ENCODE measurements around the gene ABCA12. TPM values are rescaled to one million over a fixed set of nuclear protein-coding genes. Genes with fewer than 3 reads are reported as not detected.

The ABCA12 gene
- total RNA-seq, 4 donors from 2014 or later, result not detected

DNA sequence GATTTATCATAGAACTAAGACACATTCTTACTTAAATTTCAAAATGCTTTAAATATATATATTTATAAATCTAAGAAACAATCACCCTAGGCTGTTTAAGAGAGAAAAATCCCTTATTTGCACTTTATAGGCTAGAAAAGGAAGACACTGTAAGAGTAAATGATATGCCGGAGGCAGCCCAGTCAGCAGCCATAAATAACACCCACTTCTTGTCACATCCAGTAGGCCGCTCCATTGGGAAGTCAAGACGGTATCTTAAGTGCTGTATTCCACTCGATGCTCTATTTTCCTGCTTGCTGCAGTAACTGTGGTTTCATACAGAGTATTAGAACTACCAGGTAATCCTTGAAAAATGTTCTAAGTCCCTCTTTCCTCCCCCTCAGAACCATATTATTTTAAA lies 57.9 kb downstream of the ABCA12 start:
- Histone ChIP-seq H3K4me3 (no peak overlapping the region), H3K27me3 (no peaks in the 10 kb centered on the region), H3K36me3 (no peaks in the 10 kb centered on the region), H3K27ac (replicated peaks in 1 of 4) (no peak overlapping the region), H3K9me3 (no peaks in the 10 kb centered on the region), H3K4me1 (no peaks in the 10 kb centered on the region)
- DNase-seq (ENCODE audit: extremely low spot score), result no peak
- intact Hi-C loops (cut with DNase I), result no loop called here
- TF ChIP-seq, protein P1, sequence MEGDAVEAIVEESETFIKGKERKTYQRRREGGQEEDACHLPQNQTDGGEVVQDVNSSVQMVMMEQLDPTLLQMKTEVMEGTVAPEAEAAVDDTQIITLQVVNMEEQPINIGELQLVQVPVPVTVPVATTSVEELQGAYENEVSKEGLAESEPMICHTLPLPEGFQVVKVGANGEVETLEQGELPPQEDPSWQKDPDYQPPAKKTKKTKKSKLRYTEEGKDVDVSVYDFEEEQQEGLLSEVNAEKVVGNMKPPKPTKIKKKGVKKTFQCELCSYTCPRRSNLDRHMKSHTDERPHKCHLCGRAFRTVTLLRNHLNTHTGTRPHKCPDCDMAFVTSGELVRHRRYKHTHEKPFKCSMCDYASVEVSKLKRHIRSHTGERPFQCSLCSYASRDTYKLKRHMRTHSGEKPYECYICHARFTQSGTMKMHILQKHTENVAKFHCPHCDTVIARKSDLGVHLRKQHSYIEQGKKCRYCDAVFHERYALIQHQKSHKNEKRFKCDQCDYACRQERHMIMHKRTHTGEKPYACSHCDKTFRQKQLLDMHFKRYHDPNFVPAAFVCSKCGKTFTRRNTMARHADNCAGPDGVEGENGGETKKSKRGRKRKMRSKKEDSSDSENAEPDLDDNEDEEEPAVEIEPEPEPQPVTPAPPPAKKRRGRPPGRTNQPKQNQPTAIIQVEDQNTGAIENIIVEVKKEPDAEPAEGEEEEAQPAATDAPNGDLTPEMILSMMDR (IDR thresholded peaks at IDR 0.05), result no peak
- no peak for TF ChIP-seq EP300 (IDR thresholded peaks at IDR 0.05)
- no peak for TF ChIP-seq POLR2AphosphoS5 (IDR thresholded peaks at IDR 0.05)
- no peak for TF ChIP-seq POLR2A (IDR thresholded peaks at IDR 0.05; ENCODE audit: low read depth)
- 82% methylated on average over 4 of the region's 4 CpGs for WGBS

DNA sequence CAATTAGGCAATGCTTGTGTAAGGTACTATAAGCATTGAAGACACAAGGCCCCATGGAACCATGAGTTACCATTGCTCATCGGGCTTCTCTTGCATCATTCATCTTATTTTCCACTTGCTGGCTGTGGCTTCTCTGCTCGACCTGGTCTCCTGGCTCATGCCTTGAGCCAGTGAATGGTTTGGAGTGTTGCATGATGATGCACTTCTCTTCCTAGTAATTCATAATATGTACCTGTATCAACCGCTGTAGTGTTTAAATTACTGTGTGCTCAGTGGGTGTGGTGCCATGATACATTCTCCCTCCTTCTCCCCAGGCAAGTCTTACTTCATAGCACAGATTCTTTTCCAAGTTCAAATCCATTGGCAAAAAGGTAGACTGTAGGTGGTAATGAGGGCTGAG lies 66.8 kb downstream of the ABCA12 start:
- TF ChIP-seq POLR2AphosphoS5 (IDR thresholded peaks at IDR 0.05), result no peak
- no peak for TF ChIP-seq EP300 (IDR thresholded peaks at IDR 0.05)
- TF ChIP-seq POLR2A (IDR thresholded peaks at IDR 0.05; ENCODE audit: low read depth), result no peak
- TF ChIP-seq, protein P1 (IDR thresholded peaks at IDR 0.05), result no peak
- no peaks in the 10 kb centered on the region for H3K27me3 ChIP-seq
- WGBS, result 100% methylated on average over 2 of the region's 3 CpGs
- H3K9me3 ChIP-seq, result no peaks in the 10 kb centered on the region
- no peaks in the 10 kb centered on the region for H3K36me3 ChIP-seq
- intact Hi-C loops (cut with DNase I), result no loop called here
- H3K4me3 ChIP-seq, result no peak overlapping the region
- no peak overlapping the region for H3K27ac ChIP-seq (replicated peaks in 1 of 4)
- DNase-seq (ENCODE audit: extremely low spot score), result no peak
- no peaks in the 10 kb centered on the region for H3K4me1 ChIP-seq

DNA sequence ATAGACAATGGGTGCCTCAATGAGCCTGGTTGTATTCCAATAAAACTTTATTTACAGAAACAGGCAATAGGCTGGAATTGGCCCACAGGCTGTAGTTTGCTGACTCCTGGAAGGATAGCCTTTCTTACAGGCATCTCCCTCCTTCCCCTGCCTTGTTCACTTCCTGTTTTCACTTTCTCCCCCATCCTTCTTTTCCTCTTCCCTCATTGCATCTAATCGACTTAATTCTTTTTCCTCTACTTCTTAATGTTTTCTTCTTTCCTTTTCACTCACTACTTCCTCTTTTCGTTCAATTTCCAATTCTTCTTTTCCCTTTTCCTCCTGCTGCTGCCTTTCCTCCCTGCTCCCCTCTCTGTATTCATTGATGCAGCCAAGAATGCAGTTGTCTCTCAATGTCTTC lies 70.0 kb downstream of the ABCA12 start:
- 71% methylated on average over 2 of the region's 2 CpGs for WGBS
- no peak overlapping the region for H3K27ac ChIP-seq (replicated peaks in 1 of 4)
- H3K4me3 ChIP-seq, result no peak overlapping the region
- no peaks in the 10 kb centered on the region for H3K27me3 ChIP-seq
- no peaks in the 10 kb centered on the region for H3K9me3 ChIP-seq
- no peak for DNase-seq (ENCODE audit: extremely low spot score)
- no peaks in the 10 kb centered on the region for H3K36me3 ChIP-seq
- no peaks in the 10 kb centered on the region for H3K4me1 ChIP-seq
- TF ChIP-seq, protein P1 (IDR thresholded peaks at IDR 0.05), result no peak
- no peak for TF ChIP-seq POLR2AphosphoS5 (IDR thresholded peaks at IDR 0.05)
- TF ChIP-seq POLR2A (IDR thresholded peaks at IDR 0.05; ENCODE audit: low read depth), result no peak
- TF ChIP-seq EP300 (IDR thresholded peaks at IDR 0.05), result no peak
- intact Hi-C loops (cut with DNase I), result no loop called here

DNA sequence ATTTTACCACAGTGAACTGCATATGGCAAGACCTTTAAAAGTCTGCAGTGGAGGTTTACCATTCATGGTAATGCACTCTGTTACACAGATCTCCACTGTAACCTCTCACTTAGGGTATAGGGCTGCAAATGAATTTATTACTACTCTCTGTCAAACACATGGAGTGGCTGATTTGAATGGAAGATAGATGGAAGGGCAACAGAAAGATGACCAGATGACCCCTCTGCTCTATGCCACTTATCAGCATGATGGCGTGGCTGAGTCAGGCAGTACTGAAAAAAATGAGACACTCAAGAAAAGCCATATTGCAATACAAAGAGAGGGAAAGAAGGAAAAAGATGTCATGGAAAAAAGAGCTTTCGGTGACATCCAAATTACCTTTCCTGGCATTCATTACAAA lies 72.3 kb downstream of the ABCA12 start:
- Histone ChIP-seq H3K9me3 (no peaks in the 10 kb centered on the region), H3K4me1 (peaks cover 0 to under 1% (median 0%) of the 10 kb centered on the region in 4 donors), H3K27me3 (no peaks in the 10 kb centered on the region), H3K4me3 (no peak overlapping the region), H3K27ac (replicated peaks in 1 of 4) (no peak overlapping the region), H3K36me3 (no peaks in the 10 kb centered on the region)
- intact Hi-C loops (cut with DNase I), result no loop called here
- no peak for DNase-seq (ENCODE audit: extremely low spot score)
- 78% methylated on average over 2 of the region's 2 CpGs for WGBS
- no peak for TF ChIP-seq POLR2A (IDR thresholded peaks at IDR 0.05; ENCODE audit: low read depth)
- TF ChIP-seq EP300 (IDR thresholded peaks at IDR 0.05), result no peak
- TF ChIP-seq POLR2AphosphoS5 (IDR thresholded peaks at IDR 0.05), result no peak
- TF ChIP-seq, protein P1 (IDR thresholded peaks at IDR 0.05), result no peak

DNA sequence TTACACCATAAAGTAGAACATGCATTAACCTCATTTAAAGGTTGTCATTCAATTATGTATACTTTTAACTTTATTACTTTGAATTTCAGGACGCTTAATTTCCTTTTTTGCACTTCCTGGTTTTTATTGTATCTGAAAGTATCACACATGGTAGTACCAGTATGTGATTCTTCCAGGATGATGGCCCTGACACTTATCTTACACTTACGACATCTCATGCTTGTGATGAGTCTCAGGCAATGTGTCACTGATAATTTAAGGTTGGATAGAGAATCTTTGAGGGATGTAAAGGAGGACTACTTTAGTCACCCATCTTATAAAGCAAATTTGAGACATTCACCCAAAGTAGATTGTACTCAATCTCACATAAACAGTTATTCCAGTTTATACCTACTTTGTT lies 74.9 kb downstream of the ABCA12 start:
- no peak for DNase-seq (ENCODE audit: extremely low spot score)
- intact Hi-C loops (cut with DNase I), result no loop called here
- H3K27ac ChIP-seq (replicated peaks in 1 of 4), result no peak overlapping the region
- TF ChIP-seq POLR2A (IDR thresholded peaks at IDR 0.05; ENCODE audit: low read depth), result no peak
- TF ChIP-seq, protein P1 (IDR thresholded peaks at IDR 0.05), result no peak
- TF ChIP-seq EP300 (IDR thresholded peaks at IDR 0.05), result no peak
- TF ChIP-seq POLR2AphosphoS5 (IDR thresholded peaks at IDR 0.05), result no peak
- no peaks in the 10 kb centered on the region for H3K36me3 ChIP-seq
- H3K4me3 ChIP-seq, result no peak overlapping the region
- no peaks in the 10 kb centered on the region for H3K9me3 ChIP-seq
- WGBS, result 83% methylated on average over 2 of the region's 2 CpGs
- H3K4me1 ChIP-seq, result peaks cover 0 to 4% (median 0%) of the 10 kb centered on the region in 4 donors
- no peaks in the 10 kb centered on the region for H3K27me3 ChIP-seq

Measured in esophagus muscularis mucosa (tissue), 4 donors.